CD4-positive, CD25-positive, alpha-beta regulatory T cell (primary cell): ENCODE measurements around the gene SPEM3. TPM values are rescaled to one million over a fixed set of nuclear protein-coding genes. Genes with fewer than 3 reads are reported as not detected.

Source experiments
- ATAC-seq, 2 donors: fragments of 150-1000 bp; cut with Tn5 transposase; one replicate each; pipeline ENCODE4 v1.10.0; 2021; ENCODE audit warnings: low read depth in 2 of 2, moderate number of reproducible peaks in 2 of 2, moderate library complexity in 1 of 2
- DNase-seq, 3 donors: peaks; one replicate each; pipeline versions ENCODE4 v3.0.0 to v3.0.0-alpha.2; 2012 to 2022; ENCODE audit warnings: mixed read lengths in 1 of 3
- H3K27ac ChIP-seq: one replicate; pipeline ENCODE4 v1.7.0; 2013; ENCODE audit warnings: mild to moderate bottlenecking, low read length; ENCODE audit not compliant: insufficient read depth, poor library complexity, severe bottlenecking
- H3K27me3 ChIP-seq: one replicate; pipeline ENCODE4 v1.7.0; 2013; ENCODE audit warnings: low read length; ENCODE audit not compliant: control insufficient read depth, insufficient read depth
- H3K36me3 ChIP-seq: one replicate; pipeline ENCODE4 v1.7.0; 2013; ENCODE audit warnings: mild to moderate bottlenecking, low read length, moderate library complexity; ENCODE audit not compliant: control insufficient read depth, insufficient read depth
- H3K4me1 ChIP-seq: 2 replicates; pipeline ENCODE4 v1.7.0; 2013; ENCODE audit warnings: mild to moderate bottlenecking, low read length; ENCODE audit not compliant: insufficient read depth, control insufficient read depth, poor library complexity, severe bottlenecking
- H3K4me3 ChIP-seq: one replicate; pipeline ENCODE4 v1.7.0; 2013; ENCODE audit warnings: low read depth, mild to moderate bottlenecking, low read length, moderate library complexity
- H3K9me3 ChIP-seq, 2 experiments: 1 replicate in 1 of 2; 2 replicates in 1 of 2; pipeline ENCODE4 v1.7.0; 2013; ENCODE audit warnings: low read length in 2 of 2, mild to moderate bottlenecking in 1 of 2, moderate library complexity in 1 of 2; ENCODE audit not compliant: control insufficient read depth in 2 of 2
- H3K27ac Mint-ChIP-seq, 3 donors: one replicate each; pipeline ENCODE4 v1.8.0; 2020 to 2022; ENCODE audit warnings: mild to moderate bottlenecking in 3 of 3, mixed read lengths in 3 of 3, moderate library complexity in 2 of 3
- H3K27me3 Mint-ChIP-seq: one replicate; pipeline ENCODE4 v1.8.0; 2022; ENCODE audit warnings: mild to moderate bottlenecking, mixed read lengths
- H3K36me3 Mint-ChIP-seq: one replicate; pipeline ENCODE4 v1.8.0; 2020; ENCODE audit warnings: mixed read lengths
- H3K4me1 Mint-ChIP-seq, 4 donors: one replicate each; pipeline ENCODE4 v1.8.0; 2020 to 2022; ENCODE audit warnings: mixed read lengths in 4 of 4, mild to moderate bottlenecking in 1 of 4
- H3K4me3 Mint-ChIP-seq, 4 donors: one replicate each; pipeline ENCODE4 v1.8.0; 2020 to 2022; ENCODE audit warnings: mild to moderate bottlenecking in 4 of 4, mixed read lengths in 4 of 4, moderate library complexity in 3 of 4
- H3K9me3 Mint-ChIP-seq, 7 donors: one replicate each; pipeline ENCODE4 v1.8.0; 2020 to 2022; ENCODE audit warnings: mixed read lengths in 7 of 7, mild to moderate bottlenecking in 3 of 7, moderate library complexity in 2 of 7
- polyA plus RNA-seq, 4 donors: library from polyadenylated mRNA; unstranded; fragments of 300-500 nt; fragmentation: Illumina TruSeq; gene quantifications; one replicate each; pipeline ENCODE4 v1.2.3, GENCODE V29; 2021
- total RNA-seq: library from RNA; stranded (reverse); gene quantifications from one replicate; pipeline ENCODE4 v1.2.3, GENCODE V29; 2022

Gene SPEM3
- total RNA-seq (not detected), polyA plus RNA-seq (not detected)

GRCh38 chr17:7428557-7428956, at the start of gene SPEM3:
SPEM3 (plus strand) TSS chr17:7428857; CDS start chr17:7428903, 46 bp downstream.
- DNase-seq = no peak
- Mint-ChIP-seq H3K27me3 (no peaks in the 10 kb centered on the region), H3K27ac (no peak within 1 kb of the TSS)

GRCh38 chr17:7379134-7379533, 49.5 kb upstream of the SPEM3 start:
- Histone ChIP-seq H3K36me3 (no peaks in the 10 kb centered on the region), H3K4me1 (peaks cover 12% of the 10 kb centered on the region), H3K9me3 (peaks cover 3 to 5% of the 10 kb centered on the region in 2 experiments), H3K4me3 (no peak overlapping the region), H3K27me3 (peaks cover 18% of the 10 kb centered on the region), H3K27ac (no peak overlapping the region)
- H3K4me3 Mint-ChIP-seq = no peak overlapping the region
- peaks cover 0 to 19% (median 4%) of the 10 kb centered on the region in 4 donors for H3K4me1 Mint-ChIP-seq
- H3K36me3 Mint-ChIP-seq = no peaks in the 10 kb centered on the region
- ATAC-seq (no peak), DNase-seq (no peak)
- peaks cover 48% of the 10 kb centered on the region for H3K27me3 Mint-ChIP-seq
- H3K27ac Mint-ChIP-seq = no peak overlapping the region
- H3K9me3 Mint-ChIP-seq = peaks cover 0 to 3% (median 1%) of the 10 kb centered on the region in 7 donors

More at GRCh38 chr17:7428557-7428956, at the start of gene SPEM3:
- Histone ChIP-seq H3K27ac (no peak within 1 kb of the TSS), H3K27me3 (no peaks in the 10 kb centered on the region), H3K9me3 (no peaks in the 10 kb centered on the region), H3K36me3 (no peaks in the 10 kb centered on the region), H3K4me3 (no peak within 1 kb of the TSS), H3K4me1 (no peaks in the 10 kb centered on the region)
- no peak for ATAC-seq
- Mint-ChIP-seq H3K9me3 (no peaks in the 10 kb centered on the region), H3K4me1 (no peaks in the 10 kb centered on the region), H3K36me3 (no peaks in the 10 kb centered on the region), H3K4me3 (no peak within 1 kb of the TSS)

GRCh38 chr17:7380321-7380720, 48.3 kb upstream of the SPEM3 start:
- ATAC-seq (no peak), DNase-seq (no peak)
- H3K9me3 ChIP-seq = peaks cover 3 to 5% of the 10 kb centered on the region in 2 experiments
- Mint-ChIP-seq H3K36me3 (no peaks in the 10 kb centered on the region), H3K4me3 (peak overlapping the region in 2 of 4 donors; percentile 51 to 52), H3K27me3 (peaks cover 42% of the 10 kb centered on the region), H3K27ac (peak overlapping the region in 2 of 3 donors; percentile 55 to 86), H3K4me1 (peaks cover 0 to 26% (median 9%) of the 10 kb centered on the region in 4 donors), H3K9me3 (peaks cover 0 to 3% (median 1%) of the 10 kb centered on the region in 7 donors)
- peaks cover 19% of the 10 kb centered on the region for H3K4me1 ChIP-seq
- no peaks in the 10 kb centered on the region for H3K36me3 ChIP-seq
- no peak overlapping the region for H3K27ac ChIP-seq
- no peak overlapping the region for H3K4me3 ChIP-seq
- peaks cover 18% of the 10 kb centered on the region for H3K27me3 ChIP-seq

GRCh38 chr17:7380855-7381683, 47.6 kb upstream of the SPEM3 start, which contains the start of gene TNK1:
TNK1 (plus strand) TSS chr17:7381089; CDS start chr17:7382927, 1,838 bp downstream.
- H3K27ac Mint-ChIP-seq = peak within 1 kb of the TSS in 2 of 3 donors; percentile 55 to 86
- peaks cover 0 to 28% (median 9%) of the 10 kb centered on the region in 4 donors for H3K4me1 Mint-ChIP-seq
- no peak within 1 kb of the TSS for H3K4me3 ChIP-seq
- H3K4me3 Mint-ChIP-seq = peak within 1 kb of the TSS in 2 of 4 donors; percentile 51 to 84
- H3K27me3 Mint-ChIP-seq = peaks cover 42% of the 10 kb centered on the region
- peaks cover 0 to 3% (median 1%) of the 10 kb centered on the region in 7 donors for H3K9me3 Mint-ChIP-seq
- no peaks in the 10 kb centered on the region for H3K36me3 Mint-ChIP-seq
- DNase-seq (no peak), ATAC-seq (no peak)
- peaks cover 3 to 5% of the 10 kb centered on the region in 2 experiments for H3K9me3 ChIP-seq
- no peaks in the 10 kb centered on the region for H3K36me3 ChIP-seq
- H3K4me1 ChIP-seq = peaks cover 19% of the 10 kb centered on the region
- peaks cover 18% of the 10 kb centered on the region for H3K27me3 ChIP-seq
- H3K27ac ChIP-seq = no peak within 1 kb of the TSS

GRCh38 chr17:7382901-7383300, 45.8 kb upstream of the SPEM3 start:
- H3K27ac Mint-ChIP-seq = peak overlapping the region in 1 of 3 donors; percentile 82
- H3K4me1 Mint-ChIP-seq = peaks cover 0 to 35% (median 9%) of the 10 kb centered on the region in 4 donors
- peaks cover 3 to 5% of the 10 kb centered on the region in 2 experiments for H3K9me3 ChIP-seq
- H3K4me1 ChIP-seq = peaks cover 19% of the 10 kb centered on the region
- peak overlapping the region; percentile 8 to 88 (median 73) for H3K4me3 Mint-ChIP-seq
- no peak overlapping the region for H3K4me3 ChIP-seq
- peaks cover 0 to 3% (median 1%) of the 10 kb centered on the region in 7 donors for H3K9me3 Mint-ChIP-seq
- ATAC-seq = no peak
- peaks cover 2% of the 10 kb centered on the region for H3K36me3 ChIP-seq
- H3K27me3 ChIP-seq = peaks cover 18% of the 10 kb centered on the region
- H3K36me3 Mint-ChIP-seq = no peaks in the 10 kb centered on the region
- DNase-seq = no peak
- H3K27me3 Mint-ChIP-seq = peaks cover 28% of the 10 kb centered on the region
- no peak overlapping the region for H3K27ac ChIP-seq

- Mint-ChIP-seq H3K4me3 (peak overlapping the region in 3 of 4 donors; percentile 84 to 88 (median 85)), H3K4me1 (peaks cover 0 to 35% (median 9%) of the 10 kb centered on the region in 4 donors), H3K9me3 (peaks cover 0 to 3% (median 1%) of the 10 kb centered on the region in 7 donors), H3K36me3 (no peaks in the 10 kb centered on the region), H3K27ac (no peak overlapping the region), H3K27me3 (peaks cover 26% of the 10 kb centered on the region)
- Histone ChIP-seq H3K9me3 (peaks cover 3 to 5% of the 10 kb centered on the region in 2 experiments), H3K27me3 (peaks cover 18% of the 10 kb centered on the region), H3K27ac (peak overlapping the region; percentile 85), H3K4me1 (peaks cover 19% of the 10 kb centered on the region), H3K4me3 (no peak overlapping the region), H3K36me3 (peaks cover 5% of the 10 kb centered on the region)
- no peak for ATAC-seq
- DNase-seq = no peak
These were observed 45.3 kb upstream of the SPEM3 start for GRCh38 chr17:7383371-7383741.

- Mint-ChIP-seq H3K27me3 (peaks cover 25% of the 10 kb centered on the region), H3K4me1 (peaks cover 0 to 35% (median 9%) of the 10 kb centered on the region in 4 donors), H3K27ac (peak overlapping the region in 2 of 3 donors; percentile 81 to 88), H3K9me3 (peaks cover 0 to 3% (median 1%) of the 10 kb centered on the region in 7 donors), H3K36me3 (no peaks in the 10 kb centered on the region), H3K4me3 (peak overlapping the region; percentile 78 to 88 (median 84))
- DNase-seq (peak; percentile 78 to 90 (median 86)), ATAC-seq (peak; percentile 96 to 98)
- peak overlapping the region; percentile 37 for H3K4me3 ChIP-seq
- peaks cover 19% of the 10 kb centered on the region for H3K4me1 ChIP-seq
- H3K36me3 ChIP-seq = peaks cover 10% of the 10 kb centered on the region
- peaks cover 3 to 5% of the 10 kb centered on the region in 2 experiments for H3K9me3 ChIP-seq
- peak overlapping the region; percentile 85 for H3K27ac ChIP-seq
- peaks cover 18% of the 10 kb centered on the region for H3K27me3 ChIP-seq
These were observed 44.7 kb upstream of the SPEM3 start for GRCh38 chr17:7383742-7384488.
